RPMI7951 (cell line): ENCODE measurements around the gene XPR1. TPM values are rescaled to one million over a fixed set of nuclear protein-coding genes. Genes with fewer than 3 reads are reported as not detected.

Experiments used
- DNase-seq: peaks from one replicate; pipeline ENCODE4 v3.0.0-alpha.2; 2012; ENCODE audit warnings: low read depth
- total RNA-seq: library from RNA; depleted of rRNA; stranded (reverse); fragments of >200 nt; shearing (Covaris generic); gene quantifications from 2 replicates; pipeline ENCODE4 v1.2.3, GENCODE V29; 2014

XPR1 gene
- total RNA-seq, 1 experiment from 2014 or later, result 20.3 TPM

GRCh38 chr1:180916012-180916770 is 284.4 kb downstream of the XPR1 start:
- no peak for DNase-seq

GRCh38 chr1:180916771-180917170 is 284.9 kb downstream of the XPR1 start:
- DNase-seq, result no peak

GRCh38 chr1:180917306-180918065 is 285.7 kb downstream of the XPR1 start:
- DNase-seq, result no peak

GRCh38 chr1:180918519-180918918 is 286.7 kb downstream of the XPR1 start:
- DNase-seq, result no peak

- DNase-seq, result no peak
These were observed 287.4 kb downstream of the XPR1 start for GRCh38 chr1:180919183-180919700.

- no peak for DNase-seq
These were observed 288.4 kb downstream of the XPR1 start for GRCh38 chr1:180920193-180920592.

- no peak for DNase-seq
These were observed 288.9 kb downstream of the XPR1 start for GRCh38 chr1:180920702-180921101.

GRCh38 chr1:180921386-180921785 is 289.6 kb downstream of the XPR1 start:
- no peak for DNase-seq

- no peak for DNase-seq
These were observed 290.2 kb downstream of the XPR1 start for GRCh38 chr1:180921891-180922630.

GRCh38 chr1:180922631-180923015 is 290.8 kb downstream of the XPR1 start:
- no peak for DNase-seq

GRCh38 chr1:180923021-180923841 is 291.4 kb downstream of the XPR1 start:
- peak; percentile 15 for DNase-seq

GRCh38 chr1:180923887-180924286 is 292.1 kb downstream of the XPR1 start:
- DNase-seq, result no peak

- no peak for DNase-seq
These were observed 293.1 kb downstream of the XPR1 start for GRCh38 chr1:180924939-180925338.

- peak; percentile 30 for DNase-seq
These were observed 293.7 kb downstream of the XPR1 start for GRCh38 chr1:180925471-180926051.

GRCh38 chr1:180926164-180926981 is 294.6 kb downstream of the XPR1 start:
- DNase-seq, result peak; percentile 97

GRCh38 chr1:180927348-180927747 is 295.5 kb downstream of the XPR1 start:
- no peak for DNase-seq

GRCh38 chr1:180927841-180928240 is 296.0 kb downstream of the XPR1 start:
- peak; percentile 53 for DNase-seq

GRCh38 chr1:180928331-180929230 is 296.8 kb downstream of the XPR1 start:
- no peak for DNase-seq

GRCh38 chr1:180929389-180929788 is 297.6 kb downstream of the XPR1 start:
- no peak for DNase-seq
